HG02981 (cell line): Measurements from ENCODE around the gene SCARF2.
"Not testable (repeated sequence)": the region's sequence is repeated elsewhere in the genome, so short reads cannot be mapped to it uniquely, and the experiment has no call there.

Source experiments
- ATAC-seq: cut with Tn5 transposase; IDR thresholded peaks from one replicate; pipeline ENCODE4 v1.9.1; 2021; ENCODE audit warnings: mild to moderate bottlenecking, moderate library complexity; ENCODE audit not compliant: unreplicated experiment

SCARF2 gene

GRCh38 chr22:20463324-20464095 lies 25.9 kb upstream of the SCARF2 start:
- ATAC-seq = no peak

- ATAC-seq = no peak
Observed at GRCh38 chr22:20459862-20460261, 22.2 kb upstream of the SCARF2 start.

GRCh38 chr22:20459152-20459542 lies 21.5 kb upstream of the SCARF2 start:
- ATAC-seq = no peak

GRCh38 chr22:20458530-20459151 lies 21.0 kb upstream of the SCARF2 start:
- ATAC-seq = no peak

GRCh38 chr22:20457506-20458240 lies 20.0 kb upstream of the SCARF2 start:
- no peak for ATAC-seq

GRCh38 chr22:20456722-20457076 lies 19.1 kb upstream of the SCARF2 start:
- no peak for ATAC-seq

- no peak for ATAC-seq
Observed at GRCh38 chr22:20456064-20456721, 18.6 kb upstream of the SCARF2 start.

GRCh38 chr22:20455709-20456063 lies 18.1 kb upstream of the SCARF2 start:
- no peak for ATAC-seq

- no peak for ATAC-seq
Observed at GRCh38 chr22:20453222-20453621, 15.6 kb upstream of the SCARF2 start.

GRCh38 chr22:20451920-20452319 lies 14.3 kb upstream of the SCARF2 start:
- ATAC-seq = no peak

- not testable (repeated sequence) for ATAC-seq
Observed at GRCh38 chr22:20451129-20451778, 13.6 kb upstream of the SCARF2 start.

- no peak for ATAC-seq
Observed at GRCh38 chr22:20450551-20450906, 12.9 kb upstream of the SCARF2 start.

- ATAC-seq = no peak
Observed at GRCh38 chr22:20449819-20450550, 12.4 kb upstream of the SCARF2 start.

GRCh38 chr22:20448630-20449029 lies 11.0 kb upstream of the SCARF2 start:
- ATAC-seq = no peak

- ATAC-seq = no peak
Observed at GRCh38 chr22:20446383-20446970, 8.9 kb upstream of the SCARF2 start.

GRCh38 chr22:20444325-20444724 lies 6.7 kb upstream of the SCARF2 start:
- no peak for ATAC-seq

GRCh38 chr22:20442485-20443284 lies 5.1 kb upstream of the SCARF2 start:
- no peak for ATAC-seq

GRCh38 chr22:20441631-20442484 lies 4.2 kb upstream of the SCARF2 start:
- no peak for ATAC-seq
